ENCODE measurements around the gene NINJ1.

- TF ChIP-seq EZH2 (IDR thresholded peaks at IDR 0.05; ENCODE audit: low read length, missing control alignments): no peak
- no peak for TF ChIP-seq CTCF (conservative IDR thresholded peaks at IDR 0.05 in 1 of 2, IDR thresholded peaks at IDR 0.05 in 1 of 2; ENCODE audit: low read depth in 1 of 2, low read length in 2 of 2)
Observed at GRCh38 chr9:93086447-93087224, 47.4 kb downstream of the NINJ1 start.
